H9 (cell line): Measurements from ENCODE around the gene RFESD. TPM values are rescaled to one million over a fixed set of nuclear protein-coding genes. Genes with fewer than 3 reads are reported as not detected.

Experiments used
- DNase-seq: peaks from one replicate; pipeline ENCODE4 v3.0.0-alpha.2; 2017
- H2AFZ ChIP-seq: one replicate; pipeline ENCODE4 v1.6.1; 2013; ENCODE audit warnings: mild to moderate bottlenecking, low read length, control low read depth, moderate library complexity
- H2AK5ac ChIP-seq: 2 replicates; pipeline ENCODE4 v1.6.1; 2013; ENCODE audit warnings: low read length, control low read depth, mixed read lengths; ENCODE audit not compliant: insufficient read length
- H2BK120ac ChIP-seq: one replicate; pipeline ENCODE4 v1.6.1; 2013; ENCODE audit warnings: low read depth, mild to moderate bottlenecking, low read length, control low read depth, inconsistent platforms; ENCODE audit not compliant: poor library complexity, severe bottlenecking
- H2BK12ac ChIP-seq: 2 replicates; pipeline ENCODE4 v1.6.1; 2013; ENCODE audit warnings: low read length, control low read depth, mixed read lengths, low read depth; ENCODE audit not compliant: insufficient read length
- H2BK15ac ChIP-seq: 2 replicates; pipeline ENCODE4 v1.6.1; 2013; ENCODE audit warnings: low read depth, low read length, control low read depth
- H2BK20ac ChIP-seq: one replicate; pipeline ENCODE4 v1.6.1; 2013; ENCODE audit warnings: low read depth, mild to moderate bottlenecking, low read length, control low read depth, inconsistent platforms; ENCODE audit not compliant: poor library complexity, severe bottlenecking
- H2BK5ac ChIP-seq: 2 replicates; pipeline ENCODE4 v1.6.1; 2013; ENCODE audit warnings: low read length, control low read depth, mixed read lengths; ENCODE audit not compliant: insufficient read length
- H3K14ac ChIP-seq: 2 replicates; pipeline ENCODE4 v1.6.1; 2013; ENCODE audit warnings: low read length, control low read depth; ENCODE audit not compliant: insufficient read depth
- H3K18ac ChIP-seq: 2 replicates; pipeline ENCODE4 v1.6.1; 2013; ENCODE audit warnings: low read depth, mild to moderate bottlenecking, mixed read lengths, low read length, control low read depth; ENCODE audit not compliant: insufficient read length
- H3K23ac ChIP-seq: 2 replicates; pipeline ENCODE4 v1.6.1; 2013; ENCODE audit warnings: low read length, control low read depth, mixed read lengths, low read depth; ENCODE audit not compliant: insufficient read length
- H3K23me2 ChIP-seq: 2 replicates; pipeline ENCODE4 v1.6.1; 2013; ENCODE audit warnings: low read depth, mild to moderate bottlenecking, mixed read lengths, low read length, control low read depth; ENCODE audit not compliant: insufficient read length, poor library complexity, severe bottlenecking
- H3K27ac ChIP-seq: 2 replicates; pipeline ENCODE4 v1.5.1; 2013; ENCODE audit warnings: low read length, control low read depth, mixed read lengths, low read depth; ENCODE audit not compliant: insufficient read length
- H3K27me3 ChIP-seq: 2 replicates; pipeline ENCODE4 v1.6.1; 2013; ENCODE audit warnings: low read length, control low read depth, inconsistent platforms; ENCODE audit not compliant: insufficient read depth
- H3K4ac ChIP-seq: 2 replicates; pipeline ENCODE4 v1.6.1; 2013; ENCODE audit warnings: low read depth, mild to moderate bottlenecking, control low read depth, inconsistent platforms, low read length, moderate library complexity
- H3K4me1 ChIP-seq: 2 replicates; pipeline ENCODE4 v1.6.1; 2013; ENCODE audit warnings: low read length, control low read depth, inconsistent platforms; ENCODE audit not compliant: insufficient read depth
- H3K4me2 ChIP-seq: 2 replicates; pipeline ENCODE4 v1.6.1; 2013; ENCODE audit warnings: low read length, control low read depth, mixed read lengths; ENCODE audit not compliant: insufficient read length, insufficient read depth
- H3K56ac ChIP-seq: 2 replicates; pipeline ENCODE4 v1.6.1; 2013; ENCODE audit warnings: low read depth, mild to moderate bottlenecking, mixed read lengths, low read length, control low read depth; ENCODE audit not compliant: insufficient read length
- H3K79me1 ChIP-seq: 2 replicates; pipeline ENCODE4 v1.6.1; 2013; ENCODE audit warnings: low read depth, mild to moderate bottlenecking, moderate library complexity, low read length, control low read depth, inconsistent platforms; ENCODE audit not compliant: insufficient read depth, poor library complexity, severe bottlenecking
- H3K79me2 ChIP-seq: 2 replicates; pipeline ENCODE4 v1.6.1; 2013; ENCODE audit warnings: low read length, control low read depth, inconsistent platforms; ENCODE audit not compliant: insufficient read depth
- H3K9ac ChIP-seq: 2 replicates; pipeline ENCODE4 v1.6.1; 2013; ENCODE audit warnings: low read length, control low read depth, mixed read lengths; ENCODE audit not compliant: insufficient read length; ENCODE audit errors: extremely low read depth
- H3K9me3 ChIP-seq: one replicate; pipeline ENCODE4 v1.6.1; 2013; ENCODE audit warnings: low read depth, low read length, inconsistent platforms; ENCODE audit not compliant: control insufficient read depth
- H3T11ph ChIP-seq: one replicate; pipeline ENCODE4 v1.6.1; 2013; ENCODE audit warnings: mild to moderate bottlenecking, low read length, control low read depth, inconsistent platforms
- H4K20me1 ChIP-seq: one replicate; pipeline ENCODE4 v1.6.1; 2013; ENCODE audit not compliant: control insufficient read depth, insufficient read length, insufficient read depth
- H4K5ac ChIP-seq: 2 replicates; pipeline ENCODE4 v1.6.1; 2013; ENCODE audit warnings: low read depth, mild to moderate bottlenecking, mixed read lengths, low read length, control low read depth; ENCODE audit not compliant: insufficient read length
- H4K8ac ChIP-seq: replicated peaks from 2 replicates; pipeline ENCODE4 v1.6.1; 2013; ENCODE audit warnings: low read length, control low read depth, mixed read lengths, low read depth; ENCODE audit not compliant: insufficient read length
- H4K91ac ChIP-seq: 2 replicates; pipeline ENCODE4 v1.6.1; 2013; ENCODE audit warnings: low read depth, mild to moderate bottlenecking, moderate library complexity, mixed read lengths, low read length, control low read depth; ENCODE audit not compliant: insufficient read length
- H3K27ac Mint-ChIP-seq, 3 experiments: 2 replicates in 2 of 3; 3 replicates in 1 of 3; pipeline ENCODE4 v1.8.0; 2020 to 2021; ENCODE audit warnings: mixed read lengths in 3 of 3, mild to moderate bottlenecking in 1 of 3, moderate library complexity in 1 of 3
- H3K27me3 Mint-ChIP-seq: 2 replicates; pipeline ENCODE4 v1.8.0; 2021; ENCODE audit warnings: low read depth, mild to moderate bottlenecking, moderate library complexity, mixed read lengths
- H3K36me3 Mint-ChIP-seq, 3 experiments: 2 replicates in 2 of 3; 3 replicates in 1 of 3; pipeline ENCODE4 v1.8.0; 2020 to 2021; ENCODE audit warnings: low read depth in 3 of 3, mixed read lengths in 3 of 3; ENCODE audit not compliant: insufficient read depth in 1 of 3
- H3K4me1 Mint-ChIP-seq, 2 experiments: 2 replicates each; pipeline ENCODE4 v1.8.0; 2020; ENCODE audit warnings: mixed read lengths in 2 of 2
- H3K4me3 Mint-ChIP-seq, 2 experiments: 2 replicates in 1 of 2; 3 replicates in 1 of 2; pipeline ENCODE4 v1.8.0; 2020 to 2021; ENCODE audit warnings: mild to moderate bottlenecking in 2 of 2, mixed read lengths in 2 of 2, moderate library complexity in 1 of 2
- H3K9me3 Mint-ChIP-seq, 2 experiments: 2 replicates in 1 of 2; 3 replicates in 1 of 2; pipeline ENCODE4 v1.8.0; 2020; ENCODE audit warnings: mild to moderate bottlenecking in 2 of 2, mixed read lengths in 2 of 2, moderate library complexity in 1 of 2
- CTCF ChIP-seq: fragments of 200-600 bp; sonication (generic); conservative IDR thresholded peaks from 3 replicates; pipeline ENCODE4 v1.8.0; 2021; ENCODE audit warnings: antibody characterized with exemption, mild to moderate bottlenecking
- WGBS: extraction: QIAGEN DNeasy Blood & Tissue Kit; methylation state at CpG from one replicate; pipeline ENCODE4 v1.1.7; 2013; ENCODE audit warnings: missing lambda C conversion rate, low lambda C conversion rate, mixed read lengths; ENCODE audit not compliant: insufficient read length; ENCODE audit errors: extremely low coverage; 5-methylcytosine and 5-hydroxymethylcytosine counted together
- total RNA-seq: library from RNA; stranded (reverse); gene quantifications from 2 replicates; pipeline ENCODE4 v1.2.1, GENCODE V29; 2021

Gene RFESD
- total RNA-seq, 1 experiment from 2014 or later: 1.7 TPM

DNA sequence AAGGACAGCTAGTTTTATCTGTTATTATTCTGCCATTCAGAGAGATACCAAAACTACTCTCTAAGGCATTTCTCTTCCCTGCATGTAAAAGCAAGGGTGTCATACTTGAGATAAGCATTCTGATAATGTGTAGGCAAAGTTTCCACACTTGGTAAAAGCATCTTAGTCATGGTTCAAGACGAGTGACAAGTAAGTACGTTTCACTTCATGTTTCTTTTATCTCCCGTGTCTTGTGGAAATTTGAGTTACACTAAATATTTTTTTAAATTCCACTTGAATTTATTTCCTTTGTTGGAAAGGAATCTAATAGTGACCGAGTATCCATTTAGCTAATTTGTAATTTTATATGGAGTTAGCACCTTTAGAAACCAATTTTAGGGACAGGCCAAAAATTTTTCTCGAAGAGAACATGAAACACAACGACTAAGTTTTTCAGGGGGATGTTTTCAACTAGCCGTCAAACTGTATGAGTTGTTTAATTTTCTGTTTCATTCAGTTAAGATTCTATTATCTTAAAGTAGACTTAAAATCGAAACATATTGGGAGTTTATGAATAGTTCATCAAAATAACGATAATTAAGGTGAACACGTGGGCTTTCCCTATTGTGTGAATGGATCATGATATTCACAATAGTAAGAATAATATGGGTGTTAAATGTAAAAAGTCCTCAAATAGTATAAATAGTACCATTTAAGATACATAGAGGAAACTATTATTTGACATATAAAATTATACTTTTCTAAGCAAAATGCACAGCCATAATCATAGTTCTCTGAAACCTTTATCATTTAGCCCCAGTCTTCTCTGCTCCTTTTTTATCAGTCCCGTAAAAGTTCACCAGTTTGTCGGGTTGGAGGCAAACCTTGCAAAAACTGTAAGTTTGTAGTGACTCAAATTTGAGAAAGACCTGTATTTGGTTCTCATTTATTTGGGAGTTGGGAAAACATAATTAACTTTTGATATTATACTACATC, 1.6 kb downstream of the RFESD start:
- H4K20me1 ChIP-seq: no peaks in the 10 kb centered on the region
- no peaks in the 10 kb centered on the region for H3K79me2 ChIP-seq
- DNase-seq: no peak
- no peak overlapping the region for H4K5ac ChIP-seq
- H3K9me3 ChIP-seq: no peaks in the 10 kb centered on the region
- H2BK5ac ChIP-seq: no peak overlapping the region
- H2AK5ac ChIP-seq: no peak overlapping the region
- H3K23ac ChIP-seq: no peak overlapping the region
- Mint-ChIP-seq H3K27me3 (no peaks in the 10 kb centered on the region; the same call in 1 of the 2 replicates), H3K9me3 (no peaks in the 10 kb centered on the region), H3K4me3 (no peak overlapping the region), H3K27ac (no peak overlapping the region), H3K4me1 (peaks cover 0 to 4% of the 10 kb centered on the region in 2 experiments; a peak in 1 of 4 replicates), H3K36me3 (no peaks in the 10 kb centered on the region)
- no peak overlapping the region for H2AFZ ChIP-seq
- H3K27me3 ChIP-seq: no peaks in the 10 kb centered on the region
- no peak overlapping the region for H2BK20ac ChIP-seq
- no peak overlapping the region for H2BK12ac ChIP-seq
- no peak overlapping the region for H4K8ac ChIP-seq
- TF ChIP-seq CTCF: no peak
- H3K56ac ChIP-seq: no peak overlapping the region
- no CpG with 5 or more reads among the region's 12 CpGs for WGBS
- H4K91ac ChIP-seq: no peak overlapping the region
- H3K4me2 ChIP-seq: no peak overlapping the region
- no peak overlapping the region for H2BK15ac ChIP-seq
- H3K9ac ChIP-seq: no peak overlapping the region
- peaks cover 4% of the 10 kb centered on the region for H3K23me2 ChIP-seq
- H2BK120ac ChIP-seq: no peak overlapping the region
- H3K18ac ChIP-seq: no peak overlapping the region
- H3K14ac ChIP-seq: no peak overlapping the region
- H3K27ac ChIP-seq: no peak overlapping the region
- H3K4me1 ChIP-seq: no peaks in the 10 kb centered on the region; the same call in 1 of the 2 replicates
- H3K4ac ChIP-seq: no peak overlapping the region
- no peak overlapping the region for H3T11ph ChIP-seq
- H3K79me1 ChIP-seq: no peaks in the 10 kb centered on the region
